Effector memory CD4-positive, alpha-beta T cell (primary cell): ENCODE measurements around the gene ZNF280B.
"Not testable (repeated sequence)": the region's sequence is repeated elsewhere in the genome, so short reads cannot be mapped to it uniquely, and the experiment has no call there.

Source experiments
- DNase-seq, 3 donors: peaks; one replicate each; pipeline ENCODE4 v3.0.0-alpha.2; 2020
- H3K27ac ChIP-seq: 2 replicates; pipeline ENCODE4 v1.7.0; 2013; ENCODE audit warnings: mild to moderate bottlenecking, low read length, moderate library complexity; ENCODE audit not compliant: insufficient read depth, poor library complexity, severe bottlenecking
- H3K27me3 ChIP-seq: replicated peaks from 2 replicates; pipeline ENCODE4 v1.7.0; 2013; ENCODE audit warnings: mild to moderate bottlenecking, low read length; ENCODE audit not compliant: insufficient read depth, control insufficient read depth, poor library complexity, severe bottlenecking
- H3K36me3 ChIP-seq: 2 replicates; pipeline ENCODE4 v1.7.0; 2013; ENCODE audit warnings: mild to moderate bottlenecking, low read length, moderate library complexity; ENCODE audit not compliant: control insufficient read depth, insufficient read depth
- H3K4me1 ChIP-seq: 2 replicates; pipeline ENCODE4 v1.7.0; 2013; ENCODE audit warnings: low read length, mild to moderate bottlenecking; ENCODE audit not compliant: control insufficient read depth, insufficient read depth, poor library complexity, severe bottlenecking
- H3K4me3 ChIP-seq: 2 replicates; pipeline ENCODE4 v1.7.0; 2013; ENCODE audit warnings: low read length, low read depth, mild to moderate bottlenecking; ENCODE audit not compliant: insufficient read depth, poor library complexity, severe bottlenecking
- H3K9me3 ChIP-seq: 2 replicates; pipeline ENCODE4 v1.7.0; 2013; ENCODE audit warnings: mild to moderate bottlenecking, low read length, moderate library complexity; ENCODE audit not compliant: control insufficient read depth

The ZNF280B gene

DNA sequence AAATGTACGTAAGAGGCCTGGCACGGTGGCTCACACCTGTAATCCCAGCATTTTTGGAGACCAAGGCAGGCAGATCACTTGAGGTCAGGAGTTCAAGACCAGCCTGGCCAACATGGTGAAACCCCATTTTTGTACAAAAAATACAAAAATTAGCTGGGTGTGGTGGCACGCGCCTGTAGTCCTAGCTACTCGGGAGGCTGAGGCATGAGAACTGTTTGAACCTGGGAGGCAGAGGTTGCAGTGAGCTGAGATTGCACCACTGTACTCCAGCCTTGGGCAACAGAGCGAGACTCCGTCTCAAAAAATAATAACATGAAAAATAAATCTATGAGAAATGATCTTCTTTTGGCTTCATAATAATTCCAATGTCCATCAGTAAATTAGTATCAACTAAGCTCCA is 2.3 kb upstream of the ZNF280B start:
- not testable (repeated sequence) for H3K27ac ChIP-seq, H3K4me1 ChIP-seq, DNase-seq, H3K4me3 ChIP-seq, H3K27me3 ChIP-seq, H3K9me3 ChIP-seq, H3K36me3 ChIP-seq

GRCh38 chr22:22509912-22510311 is 1.4 kb upstream of the ZNF280B start:
- not testable (repeated sequence) for H3K27me3 ChIP-seq, H3K4me1 ChIP-seq, H3K36me3 ChIP-seq, H3K4me3 ChIP-seq, H3K27ac ChIP-seq, DNase-seq, H3K9me3 ChIP-seq

GRCh38 chr22:22507743-22508273 is 734 bp downstream of the ZNF280B start:
- H3K4me3 ChIP-seq: peak overlapping the region; percentile 80
- DNase-seq: no peak
- no peaks in the 10 kb centered on the region for H3K9me3 ChIP-seq
- no peaks in the 10 kb centered on the region for H3K36me3 ChIP-seq
- H3K4me1 ChIP-seq: peaks cover 6% of the 10 kb centered on the region
- no peak overlapping the region for H3K27ac ChIP-seq
- H3K27me3 ChIP-seq: no peaks in the 10 kb centered on the region

GRCh38 chr22:22506736-22507135 is 1.8 kb downstream of the ZNF280B start:
- H3K4me1 ChIP-seq: peaks cover 6% of the 10 kb centered on the region
- no peak overlapping the region for H3K4me3 ChIP-seq
- no peak for DNase-seq
- no peaks in the 10 kb centered on the region for H3K36me3 ChIP-seq
- H3K27ac ChIP-seq: no peak overlapping the region
- H3K27me3 ChIP-seq: no peaks in the 10 kb centered on the region
- no peaks in the 10 kb centered on the region for H3K9me3 ChIP-seq

DNA sequence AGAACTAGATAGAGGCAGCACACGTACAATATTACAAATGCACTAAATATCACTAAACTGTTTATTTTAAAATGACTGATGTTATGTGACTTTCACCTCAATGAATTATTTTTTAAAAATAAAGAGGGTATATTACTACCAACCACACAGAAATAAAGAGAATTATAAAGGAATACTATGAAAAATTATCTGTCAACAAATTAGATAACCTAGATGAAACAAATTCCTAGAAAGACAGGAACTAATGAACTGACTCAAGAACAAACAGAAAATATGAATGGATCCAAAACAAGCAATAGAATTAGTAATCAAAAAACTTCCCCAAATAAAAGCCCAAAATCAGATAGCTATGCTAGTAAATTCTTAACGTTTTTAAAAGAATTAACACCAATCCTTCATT is 10.3 kb downstream of the ZNF280B start:
- H3K4me3 ChIP-seq: no peak overlapping the region
- no peaks in the 10 kb centered on the region for H3K27me3 ChIP-seq
- no peak for DNase-seq
- no peaks in the 10 kb centered on the region for H3K4me1 ChIP-seq
- H3K9me3 ChIP-seq: no peaks in the 10 kb centered on the region
- H3K36me3 ChIP-seq: no peaks in the 10 kb centered on the region
- no peak overlapping the region for H3K27ac ChIP-seq

GRCh38 chr22:22491589-22491988 is 17.0 kb downstream of the ZNF280B start:
- DNase-seq, H3K4me3 ChIP-seq, H3K27me3 ChIP-seq, H3K27ac ChIP-seq, H3K36me3 ChIP-seq, H3K4me1 ChIP-seq, H3K9me3 ChIP-seq: not testable (repeated sequence)

DNA sequence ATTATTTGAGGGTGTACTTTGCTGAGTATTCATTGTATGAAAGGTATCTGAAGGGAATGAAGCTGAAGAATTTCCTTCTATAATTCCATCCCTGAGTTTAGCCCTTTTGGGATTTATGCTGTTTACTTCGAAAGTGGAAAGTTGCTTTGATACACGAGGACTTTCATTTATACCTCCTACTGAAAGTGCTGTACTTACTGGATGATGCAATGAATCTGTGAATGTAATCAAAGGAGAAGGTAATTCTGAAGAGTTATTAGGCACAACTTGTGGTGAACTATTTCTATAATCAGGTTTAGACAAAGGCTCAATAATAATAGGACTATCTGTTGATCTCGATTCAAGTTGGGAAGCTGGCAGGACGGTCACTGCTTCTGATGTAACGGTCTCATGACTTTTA is 19.8 kb downstream of the ZNF280B start:
- Histone ChIP-seq H3K4me3 (no peak overlapping the region), H3K9me3 (no peaks in the 10 kb centered on the region), H3K36me3 (peaks cover 4% of the 10 kb centered on the region), H3K27ac (no peak overlapping the region), H3K27me3 (no peaks in the 10 kb centered on the region), H3K4me1 (no peaks in the 10 kb centered on the region)
- DNase-seq: no peak

DNA sequence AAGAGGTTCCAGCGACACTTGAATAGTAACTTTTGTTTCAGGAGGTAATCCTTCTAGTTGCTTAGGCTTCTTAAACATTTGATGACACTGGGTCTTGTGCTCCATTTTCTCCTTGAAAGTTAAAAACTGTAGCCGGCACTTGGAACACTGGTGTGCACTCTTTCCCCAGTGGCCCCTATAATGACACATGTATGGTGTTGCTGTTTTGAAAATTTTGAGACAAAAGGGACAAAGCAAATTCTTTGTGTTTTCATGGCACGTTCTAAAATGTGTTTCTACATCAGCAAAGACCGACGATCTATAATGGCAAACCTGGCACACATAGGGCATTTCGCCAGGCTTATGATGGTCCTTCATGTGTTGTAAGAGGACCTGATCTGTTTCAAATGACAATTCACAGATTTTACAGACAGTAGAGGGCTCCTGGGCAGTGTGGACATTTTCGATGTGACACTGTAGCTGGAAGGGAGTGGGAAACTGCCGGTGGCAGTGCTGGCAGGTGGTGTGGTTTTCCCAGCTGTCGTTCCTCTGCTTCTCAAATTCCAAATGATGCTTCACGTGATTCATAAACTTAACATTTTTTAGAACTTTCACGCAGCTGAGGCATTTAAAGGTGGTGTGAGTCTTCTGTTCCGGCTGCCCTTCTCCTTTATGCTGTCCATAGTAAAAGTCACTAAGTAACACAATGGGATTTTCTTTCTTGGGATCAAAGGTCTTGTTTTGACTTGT is 20.5 kb downstream of the ZNF280B start:
- H3K36me3 ChIP-seq: peaks cover 4% of the 10 kb centered on the region
- no peak for DNase-seq
- no peaks in the 10 kb centered on the region for H3K9me3 ChIP-seq
- H3K27me3 ChIP-seq: no peaks in the 10 kb centered on the region
- no peaks in the 10 kb centered on the region for H3K4me1 ChIP-seq
- H3K4me3 ChIP-seq: no peak overlapping the region
- H3K27ac ChIP-seq: no peak overlapping the region

- Histone ChIP-seq H3K4me3 (no peak overlapping the region), H3K4me1 (no peaks in the 10 kb centered on the region), H3K27me3 (no peaks in the 10 kb centered on the region), H3K9me3 (no peaks in the 10 kb centered on the region), H3K36me3 (peaks cover 4% of the 10 kb centered on the region), H3K27ac (no peak overlapping the region)
- no peak for DNase-seq
Measured at GRCh38 chr22:22487059-22487458, 21.5 kb downstream of the ZNF280B start.

DNA sequence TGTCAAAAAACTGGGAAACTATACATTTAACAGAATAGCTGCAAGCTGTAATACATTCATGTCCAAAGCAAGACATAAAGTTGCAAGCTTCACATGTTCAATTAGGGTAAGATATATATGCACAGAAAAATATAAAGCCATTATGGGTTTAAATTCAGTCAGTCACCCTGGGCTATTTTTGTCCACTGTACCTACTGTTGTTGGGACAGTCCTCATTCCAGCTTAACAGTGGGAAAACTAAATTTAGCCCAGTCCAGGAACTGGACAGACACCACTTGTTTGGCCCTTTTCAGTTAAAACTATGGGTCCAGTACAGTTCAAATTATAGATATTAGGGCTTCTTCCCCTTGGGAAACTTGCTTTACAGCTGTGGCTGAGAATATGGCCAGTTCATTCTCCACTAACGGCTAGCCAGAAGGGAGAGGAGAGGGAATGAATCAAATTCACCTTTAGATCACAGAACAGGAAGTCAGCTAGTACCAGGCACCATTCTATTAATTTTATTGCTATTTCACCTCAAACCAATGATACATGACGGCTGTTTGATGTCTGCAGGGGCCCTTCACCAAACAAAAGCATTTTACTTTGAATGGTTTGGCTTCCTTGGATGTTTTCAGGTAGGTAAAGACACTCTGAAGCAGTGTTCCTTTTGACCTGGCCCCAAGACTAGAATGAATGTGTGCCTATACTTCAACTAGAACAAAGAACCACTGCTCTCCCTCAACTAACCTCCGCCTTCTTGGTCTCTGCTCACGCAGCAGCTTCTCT is 22.2 kb downstream of the ZNF280B start:
- H3K36me3 ChIP-seq: peaks cover 4% of the 10 kb centered on the region
- no peaks in the 10 kb centered on the region for H3K9me3 ChIP-seq
- no peaks in the 10 kb centered on the region for H3K27me3 ChIP-seq
- H3K4me1 ChIP-seq: no peaks in the 10 kb centered on the region
- H3K27ac ChIP-seq: no peak overlapping the region
- no peak for DNase-seq
- H3K4me3 ChIP-seq: no peak overlapping the region
